OCI-LY7 (cell line): Measurements from ENCODE around the gene MICAL3. TPM values are rescaled to one million over a fixed set of nuclear protein-coding genes. Genes with fewer than 3 reads are reported as not detected.

Experiments
- BruUV-seq: library from RNA; stranded (reverse); fragments of 400-500 nt; replicated peaks from 2 replicates; lab custom pipeline; 2021; lab: Mats Ljungman, UMichigan
- CTCF ChIA-PET: fragments of 300-600 bp; sonication (Branson Sonifier 250); formaldehyde crosslinking; loops from one replicate; lab custom pipeline; 2022; ENCODE audit warnings: antibody characterized with exemption; ENCODE audit not compliant: unreplicated experiment; lab: Charles Lee
- POLR2A ChIA-PET: fragments of 300-600 bp; sonication (Branson Sonifier 250); formaldehyde crosslinking; loops from one replicate; lab custom pipeline; 2022; ENCODE audit warnings: antibody characterized with exemption; lab: Charles Lee
- DNase-seq: peaks from one replicate; pipeline ENCODE4 v3.0.0-alpha.2; 2015; ENCODE audit warnings: low spot score
- H2AFZ ChIP-seq: fragments of 200-600 bp; sonication (generic), shearing (Covaris generic); 2 replicates; pipeline ENCODE4 v1.6.1; 2014; ENCODE audit warnings: mild to moderate bottlenecking, antibody characterized with exemption, low read length, moderate library complexity
- H3K27ac ChIP-seq: fragments of 200-600 bp; sonication (generic); 2 replicates; pipeline ENCODE4 v1.5.1; 2014; ENCODE audit warnings: mixed run types, low read depth, mild to moderate bottlenecking, moderate library complexity, low read length, inconsistent platforms; ENCODE audit not compliant: poor library complexity, severe bottlenecking
- H3K36me3 ChIP-seq: fragments of 200-600 bp; sonication (generic); 2 replicates; pipeline ENCODE4 v1.6.1; 2014; ENCODE audit warnings: mild to moderate bottlenecking, antibody characterized with exemption, low read length, moderate library complexity, mixed read lengths; ENCODE audit not compliant: insufficient read depth
- H3K4me1 ChIP-seq: fragments of 200-600 bp; sonication (generic); 2 replicates; pipeline ENCODE4 v1.5.1; 2014; ENCODE audit warnings: mild to moderate bottlenecking, low read length; ENCODE audit not compliant: insufficient read depth, poor library complexity, severe bottlenecking
- H3K4me2 ChIP-seq: fragments of 200-600 bp; sonication (generic); 2 replicates; pipeline ENCODE4 v1.6.1; 2014; ENCODE audit warnings: mild to moderate bottlenecking, low read length
- H3K4me3 ChIP-seq: fragments of 200-600 bp; sonication (generic); 2 replicates; pipeline ENCODE4 v1.5.1; 2014; ENCODE audit warnings: mild to moderate bottlenecking, low read depth, low read length; ENCODE audit not compliant: poor library complexity, severe bottlenecking
- H3K79me2 ChIP-seq: fragments of 200-600 bp; sonication (generic); 2 replicates; pipeline ENCODE4 v1.6.1; 2016; ENCODE audit warnings: low read depth, mild to moderate bottlenecking, low read length, moderate library complexity, mixed read lengths; ENCODE audit not compliant: insufficient read depth
- H3K9me2 ChIP-seq: fragments of 200-600 bp; sonication (generic); 2 replicates; pipeline ENCODE4 v1.6.1; 2016; ENCODE audit warnings: mild to moderate bottlenecking, low read length, mixed read lengths; ENCODE audit not compliant: insufficient read depth
- H3K9me3 ChIP-seq: fragments of 200-600 bp; sonication (generic); 2 replicates; pipeline ENCODE4 v1.6.1; 2014; ENCODE audit warnings: mild to moderate bottlenecking, mixed run types, low read length, mixed read lengths
- H4K20me1 ChIP-seq: fragments of 200-600 bp; sonication (generic); 2 replicates; pipeline ENCODE4 v1.6.1; 2014; ENCODE audit warnings: mild to moderate bottlenecking, antibody characterized with exemption, low read length, moderate library complexity, mixed read lengths; ENCODE audit not compliant: insufficient read depth
- EZH2phosphoT487 ChIP-seq: fragments of 200-600 bp; sonication (generic); IDR thresholded peaks from 2 replicates; pipeline ENCODE4 v1.6.1; 2018; ENCODE audit warnings: low read depth, borderline replicate concordance, mild to moderate bottlenecking, mixed run types, antibody characterized with exemption, low read length, moderate library complexity, mixed read lengths
- intact Hi-C: fragments of 100-400 bp; cut with micrococcal nuclease; formaldehyde crosslinking; loops from one replicate; pipeline ENCODE4 v1.10.0; 2022; ENCODE audit not compliant: unreplicated experiment
- total RNA-seq, 2 experiments: library from RNA; depleted of rRNA in 1 of 2; stranded (reverse); fragments of >200 nt in 1 of 2; shearing (Covaris generic) in 1 of 2; gene quantifications; 2 replicates each; pipeline ENCODE4 v1.2.3, GENCODE V29; 2014 to 2022
- TF ChIP-seq, protein P1 (sequence below): fragments of 200-600 bp; sonication (generic); conservative IDR thresholded peaks from 2 replicates; pipeline ENCODE4 v1.5.1; 2014; ENCODE audit warnings: mild to moderate bottlenecking, antibody characterized with exemption, low read length, moderate library complexity, mixed read lengths

MICAL3 gene
- total RNA-seq, 2 experiments from 2014 or later: 80.9 to 210 TPM

GRCh38 chr22:17865183-17866055 is 158.9 kb downstream of the MICAL3 start:
- Histone ChIP-seq H3K4me2 (no peak overlapping the region), H3K36me3 (peaks cover 98% of the 10 kb centered on the region), H3K27ac (no peak overlapping the region), H3K9me3 (no peaks in the 10 kb centered on the region), H4K20me1 (no peaks in the 10 kb centered on the region), H3K9me2 (no peaks in the 10 kb centered on the region), H3K4me1 (no peaks in the 10 kb centered on the region), H2AFZ (no peak overlapping the region), H3K79me2 (no peaks in the 10 kb centered on the region), H3K4me3 (no peak overlapping the region)
- intact Hi-C loops: no loop called here
- no TSS peak for BruUV-seq
- POLR2A ChIA-PET: no interaction called here
- TF ChIP-seq, protein P1, sequence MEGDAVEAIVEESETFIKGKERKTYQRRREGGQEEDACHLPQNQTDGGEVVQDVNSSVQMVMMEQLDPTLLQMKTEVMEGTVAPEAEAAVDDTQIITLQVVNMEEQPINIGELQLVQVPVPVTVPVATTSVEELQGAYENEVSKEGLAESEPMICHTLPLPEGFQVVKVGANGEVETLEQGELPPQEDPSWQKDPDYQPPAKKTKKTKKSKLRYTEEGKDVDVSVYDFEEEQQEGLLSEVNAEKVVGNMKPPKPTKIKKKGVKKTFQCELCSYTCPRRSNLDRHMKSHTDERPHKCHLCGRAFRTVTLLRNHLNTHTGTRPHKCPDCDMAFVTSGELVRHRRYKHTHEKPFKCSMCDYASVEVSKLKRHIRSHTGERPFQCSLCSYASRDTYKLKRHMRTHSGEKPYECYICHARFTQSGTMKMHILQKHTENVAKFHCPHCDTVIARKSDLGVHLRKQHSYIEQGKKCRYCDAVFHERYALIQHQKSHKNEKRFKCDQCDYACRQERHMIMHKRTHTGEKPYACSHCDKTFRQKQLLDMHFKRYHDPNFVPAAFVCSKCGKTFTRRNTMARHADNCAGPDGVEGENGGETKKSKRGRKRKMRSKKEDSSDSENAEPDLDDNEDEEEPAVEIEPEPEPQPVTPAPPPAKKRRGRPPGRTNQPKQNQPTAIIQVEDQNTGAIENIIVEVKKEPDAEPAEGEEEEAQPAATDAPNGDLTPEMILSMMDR: no peak
- TF ChIP-seq EZH2phosphoT487: no peak
- CTCF ChIA-PET: no interaction called here
- DNase-seq: no peak

DNA sequence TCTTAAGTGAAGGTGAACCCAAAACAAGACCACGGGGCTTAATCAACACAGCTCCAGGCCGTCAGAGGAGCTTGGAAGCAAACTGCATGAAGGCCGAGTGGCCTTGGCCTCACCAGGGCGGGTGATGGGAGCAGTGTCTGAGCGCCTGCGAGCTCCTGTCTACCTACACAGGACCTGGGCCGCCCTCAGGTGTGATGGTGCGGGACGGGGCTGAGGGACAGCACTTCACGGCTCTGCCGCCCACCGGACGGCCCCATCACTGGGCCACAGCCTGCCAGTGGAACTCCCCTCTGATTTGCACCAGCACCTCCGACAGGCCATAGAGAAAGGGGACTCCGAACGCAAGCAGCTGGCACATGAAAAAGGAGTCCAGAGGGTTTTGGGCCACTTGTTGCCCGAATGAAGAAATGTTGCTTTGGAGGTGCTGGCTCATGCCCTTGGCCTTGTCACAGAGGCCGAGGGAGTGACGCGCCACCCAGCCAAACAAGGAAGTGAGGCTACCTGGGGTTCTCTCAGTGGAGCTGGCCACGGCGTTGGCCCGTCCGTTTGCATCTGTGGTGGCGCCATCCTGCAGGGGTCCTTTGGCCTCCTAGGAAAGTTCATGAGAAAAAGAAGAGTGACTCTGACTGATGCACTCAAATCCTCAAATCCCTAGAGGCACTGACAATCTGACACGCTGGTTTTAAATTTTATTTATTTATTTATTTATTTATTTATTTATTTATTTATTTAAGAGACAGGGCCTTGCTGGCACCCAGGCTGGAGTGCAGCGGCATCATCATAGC is 159.8 kb downstream of the MICAL3 start:
- Histone ChIP-seq H2AFZ (no peak overlapping the region), H3K36me3 (peaks cover 98% of the 10 kb centered on the region), H3K4me3 (no peak overlapping the region), H3K4me1 (no peaks in the 10 kb centered on the region), H3K79me2 (no peaks in the 10 kb centered on the region), H3K4me2 (no peak overlapping the region), H4K20me1 (no peaks in the 10 kb centered on the region), H3K9me3 (no peaks in the 10 kb centered on the region), H3K27ac (no peak overlapping the region), H3K9me2 (no peaks in the 10 kb centered on the region)
- TF ChIP-seq, protein P1: no peak
- no peak for TF ChIP-seq EZH2phosphoT487
- no peak for DNase-seq
- ChIA-PET POLR2A (no interaction called here), CTCF (no interaction called here)
- intact Hi-C loops: no loop called here
- BruUV-seq: no TSS peak
